Panc1 (cell line): ENCODE data around the gene GUCY1B1. TPM values are rescaled to one million over a fixed set of nuclear protein-coding genes. Genes with fewer than 3 reads are reported as not detected.
A peak's percentile ranks its signal among the peaks of the same experiment; 100 is the strongest.

Experiments
- ATAC-seq: fragments of 200-7000 bp; cut with Tn5 transposase; 2 replicates; pipeline ENCODE4 v1.9.1; 2020; ENCODE audit warnings: mild to moderate bottlenecking, moderate library complexity
- BruUV-seq: library from RNA; stranded (reverse); fragments of 400-500 nt; replicated peaks from 2 replicates; lab custom pipeline; 2021; lab: Mats Ljungman, UMichigan
- CTCF ChIA-PET: fragments of 300-600 bp; sonication (Branson Sonifier 250); formaldehyde crosslinking; loops from one replicate; lab custom pipeline; 2022; ENCODE audit warnings: antibody characterized with exemption; lab: Charles Lee
- POLR2A ChIA-PET: fragments of 300-600 bp; sonication (Branson Sonifier 250); formaldehyde crosslinking; loops from one replicate; lab custom pipeline; 2022; ENCODE audit warnings: antibody characterized with exemption; lab: Charles Lee
- DNase-seq: peaks from one replicate; pipeline ENCODE4 v3.0.0-alpha.2; 2010; ENCODE audit warnings: low read depth, low spot score
- H3K27ac ChIP-seq: 2 replicates; pipeline ENCODE4 v1.5.1; 2011; ENCODE audit warnings: mild to moderate bottlenecking, low read length, inconsistent platforms
- H3K27me3 ChIP-seq: fragments of 200-500 bp; sonication (Bioruptor generic); 2 replicates; pipeline ENCODE4 v1.6.0; 2014; ENCODE audit warnings: low read length, inconsistent platforms; ENCODE audit not compliant: control insufficient read depth, insufficient read depth
- H3K36me3 ChIP-seq: fragments of 200-500 bp; sonication (Bioruptor generic); 2 replicates; pipeline ENCODE4 v1.5.1; 2014; ENCODE audit warnings: inconsistent platforms, mild to moderate bottlenecking, low read length, moderate library complexity; ENCODE audit not compliant: control insufficient read depth, insufficient read depth
- H3K4me1 ChIP-seq: 2 replicates; pipeline ENCODE4 v1.5.1; 2011; ENCODE audit warnings: inconsistent platforms, mild to moderate bottlenecking, low read length, moderate library complexity; ENCODE audit not compliant: control insufficient read depth, insufficient read depth
- H3K4me3 ChIP-seq, 2 experiments: 2 replicates each; pipeline ENCODE4 v1.5.1; 2011 to 2012; ENCODE audit warnings: low read depth in 2 of 2, low read length in 2 of 2, mild to moderate bottlenecking in 2 of 2, inconsistent platforms in 1 of 2, moderate library complexity in 1 of 2
- H3K9me3 ChIP-seq: fragments of 200-500 bp; sonication (Bioruptor generic); 2 replicates; pipeline ENCODE4 v1.5.1; 2014; ENCODE audit warnings: low read depth, mild to moderate bottlenecking, inconsistent platforms, low read length, moderate library complexity; ENCODE audit not compliant: control insufficient read depth, insufficient read depth
- POLR2AphosphoS5 ChIP-seq: IDR thresholded peaks from 2 replicates; pipeline ENCODE4 v1.6.1; 2012; ENCODE audit warnings: mild to moderate bottlenecking, low read depth, low read length, moderate library complexity
- SIN3A ChIP-seq: IDR thresholded peaks from 2 replicates; pipeline ENCODE4 v1.6.1; 2012; ENCODE audit warnings: low read depth, mild to moderate bottlenecking, low read length, moderate library complexity, borderline replicate concordance; ENCODE audit not compliant: insufficient read depth
- TCF7L2 ChIP-seq: IDR thresholded peaks from 2 replicates; pipeline ENCODE4 v1.6.1; 2011; ENCODE audit warnings: mild to moderate bottlenecking, low read depth, low read length, inconsistent platforms
- in situ Hi-C: cut with HindIII; loops from 2 replicates; pipeline ENCODE4 v1.10.0; 2016; ENCODE audit warnings: low sequenced_read_pairs, low pct_unique_long_range_greater_than_20kb
- intact Hi-C: fragments of 100-400 bp; cut with micrococcal nuclease; formaldehyde crosslinking; loops from one replicate; pipeline ENCODE4 v1.10.0; 2022; ENCODE audit not compliant: unreplicated experiment
- total RNA-seq: library from RNA; stranded (reverse); gene quantifications from one replicate; pipeline ENCODE4 v1.2.1, GENCODE V29; 2021; ENCODE audit not compliant: unreplicated experiment
- TF ChIP-seq, protein P1 (sequence below), 2 experiments: IDR thresholded peaks; 2 replicates each; pipeline ENCODE4 v1.6.1; 2011 to 2012; ENCODE audit warnings: low read depth in 2 of 2, control low read depth in 1 of 2, low read length in 1 of 2, mild to moderate bottlenecking in 1 of 2, moderate library complexity in 1 of 2; ENCODE audit not compliant: insufficient read depth in 1 of 2
- TF ChIP-seq, protein P2 (sequence below): fragments of 450-650 bp; IDR thresholded peaks from 2 replicates; pipeline ENCODE4 v1.5.1; 2017; ENCODE audit warnings: mild to moderate bottlenecking

The GUCY1B1 gene
- total RNA-seq, 1 experiment from 2014 or later: 0.36 TPM

DNA sequence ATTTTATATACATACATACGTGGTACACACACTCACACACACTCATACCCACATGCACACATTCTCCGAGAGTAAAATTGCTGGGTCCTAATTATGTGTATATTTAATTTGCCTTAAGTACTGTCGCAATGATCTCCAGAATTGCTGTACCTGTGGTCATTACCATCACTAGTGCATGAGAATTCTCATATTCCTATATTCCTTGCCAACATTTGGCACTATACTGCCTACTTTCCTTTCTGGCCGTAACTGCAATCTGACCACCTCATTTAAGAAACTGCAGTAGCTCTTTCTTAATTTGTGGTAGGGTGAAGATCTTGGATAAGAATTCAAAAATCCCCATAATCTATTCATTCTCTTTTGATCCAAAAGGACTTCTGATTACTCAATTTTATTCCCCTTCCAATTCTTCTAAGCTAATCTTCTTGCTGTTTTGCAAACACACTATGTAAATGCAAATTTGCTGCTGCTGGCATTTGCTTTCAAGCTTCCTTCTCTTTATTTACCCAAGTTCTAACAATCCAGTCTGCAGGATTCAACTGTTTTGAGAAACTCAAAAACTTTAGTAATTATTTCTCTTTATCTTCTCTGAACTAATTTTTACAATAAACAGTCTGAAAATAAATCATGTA lies 62.2 kb downstream of the GUCY1B1 start:
- Histone ChIP-seq H3K36me3 (no peaks in the 10 kb centered on the region), H3K4me3 (no peak overlapping the region), H3K9me3 (no peaks in the 10 kb centered on the region), H3K27ac (no peak overlapping the region), H3K27me3 (no peaks in the 10 kb centered on the region), H3K4me1 (no peaks in the 10 kb centered on the region)
- BruUV-seq: no TSS peak
- POLR2A ChIA-PET: no interaction called here
- ATAC-seq (no peak), DNase-seq (no peak)
- CTCF ChIA-PET: interaction anchor here (1.0 kb wide), 1 partner anchor 132 kb away, joined by 3 read pairs; no protein-coding TSS in a partner anchor
- in situ Hi-C loops (no loop called here), intact Hi-C loops (loop anchor here (5.0 to 10.0 kb wide), 2 partner anchors 84 to 126 kb away; partner anchors contain the start of gene TDO2)
- TF ChIP-seq, protein P1, sequence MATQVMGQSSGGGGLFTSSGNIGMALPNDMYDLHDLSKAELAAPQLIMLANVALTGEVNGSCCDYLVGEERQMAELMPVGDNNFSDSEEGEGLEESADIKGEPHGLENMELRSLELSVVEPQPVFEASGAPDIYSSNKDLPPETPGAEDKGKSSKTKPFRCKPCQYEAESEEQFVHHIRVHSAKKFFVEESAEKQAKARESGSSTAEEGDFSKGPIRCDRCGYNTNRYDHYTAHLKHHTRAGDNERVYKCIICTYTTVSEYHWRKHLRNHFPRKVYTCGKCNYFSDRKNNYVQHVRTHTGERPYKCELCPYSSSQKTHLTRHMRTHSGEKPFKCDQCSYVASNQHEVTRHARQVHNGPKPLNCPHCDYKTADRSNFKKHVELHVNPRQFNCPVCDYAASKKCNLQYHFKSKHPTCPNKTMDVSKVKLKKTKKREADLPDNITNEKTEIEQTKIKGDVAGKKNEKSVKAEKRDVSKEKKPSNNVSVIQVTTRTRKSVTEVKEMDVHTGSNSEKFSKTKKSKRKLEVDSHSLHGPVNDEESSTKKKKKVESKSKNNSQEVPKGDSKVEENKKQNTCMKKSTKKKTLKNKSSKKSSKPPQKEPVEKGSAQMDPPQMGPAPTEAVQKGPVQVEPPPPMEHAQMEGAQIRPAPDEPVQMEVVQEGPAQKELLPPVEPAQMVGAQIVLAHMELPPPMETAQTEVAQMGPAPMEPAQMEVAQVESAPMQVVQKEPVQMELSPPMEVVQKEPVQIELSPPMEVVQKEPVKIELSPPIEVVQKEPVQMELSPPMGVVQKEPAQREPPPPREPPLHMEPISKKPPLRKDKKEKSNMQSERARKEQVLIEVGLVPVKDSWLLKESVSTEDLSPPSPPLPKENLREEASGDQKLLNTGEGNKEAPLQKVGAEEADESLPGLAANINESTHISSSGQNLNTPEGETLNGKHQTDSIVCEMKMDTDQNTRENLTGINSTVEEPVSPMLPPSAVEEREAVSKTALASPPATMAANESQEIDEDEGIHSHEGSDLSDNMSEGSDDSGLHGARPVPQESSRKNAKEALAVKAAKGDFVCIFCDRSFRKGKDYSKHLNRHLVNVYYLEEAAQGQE (IDR thresholded peaks at IDR 0.05; ENCODE audit: insufficient read depth in 1 of 2, low read depth in 2 of 2, low read length in 1 of 2): no peak
- no peak for TF ChIP-seq POLR2AphosphoS5
- TF ChIP-seq, protein P2, sequence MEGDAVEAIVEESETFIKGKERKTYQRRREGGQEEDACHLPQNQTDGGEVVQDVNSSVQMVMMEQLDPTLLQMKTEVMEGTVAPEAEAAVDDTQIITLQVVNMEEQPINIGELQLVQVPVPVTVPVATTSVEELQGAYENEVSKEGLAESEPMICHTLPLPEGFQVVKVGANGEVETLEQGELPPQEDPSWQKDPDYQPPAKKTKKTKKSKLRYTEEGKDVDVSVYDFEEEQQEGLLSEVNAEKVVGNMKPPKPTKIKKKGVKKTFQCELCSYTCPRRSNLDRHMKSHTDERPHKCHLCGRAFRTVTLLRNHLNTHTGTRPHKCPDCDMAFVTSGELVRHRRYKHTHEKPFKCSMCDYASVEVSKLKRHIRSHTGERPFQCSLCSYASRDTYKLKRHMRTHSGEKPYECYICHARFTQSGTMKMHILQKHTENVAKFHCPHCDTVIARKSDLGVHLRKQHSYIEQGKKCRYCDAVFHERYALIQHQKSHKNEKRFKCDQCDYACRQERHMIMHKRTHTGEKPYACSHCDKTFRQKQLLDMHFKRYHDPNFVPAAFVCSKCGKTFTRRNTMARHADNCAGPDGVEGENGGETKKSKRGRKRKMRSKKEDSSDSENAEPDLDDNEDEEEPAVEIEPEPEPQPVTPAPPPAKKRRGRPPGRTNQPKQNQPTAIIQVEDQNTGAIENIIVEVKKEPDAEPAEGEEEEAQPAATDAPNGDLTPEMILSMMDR: no peak
- TF ChIP-seq SIN3A: no peak
- TF ChIP-seq TCF7L2: no peak

DNA sequence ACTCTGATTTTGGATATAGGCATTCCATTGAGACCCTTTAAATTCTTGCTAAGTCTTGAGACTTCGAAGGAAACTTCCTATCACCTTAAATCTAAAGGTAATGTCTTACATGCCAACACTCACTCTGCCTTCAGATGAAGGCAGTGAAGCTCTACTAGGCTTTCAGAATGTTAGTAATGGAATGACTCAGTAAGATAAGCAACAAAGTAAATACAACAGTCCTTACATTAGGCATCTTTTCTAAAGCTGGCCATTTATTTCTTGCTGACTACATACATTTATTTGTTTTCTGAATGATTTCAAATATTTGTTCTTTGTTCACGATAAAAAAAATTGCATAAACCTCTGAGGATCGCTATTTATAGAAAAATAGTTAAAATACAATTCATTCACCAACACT lies 63.8 kb downstream of the GUCY1B1 start:
- intact Hi-C loops: loop anchor here (5.0 to 10.0 kb wide), 2 partner anchors 82 to 125 kb away; partner anchors contain the start of gene TDO2
- no peak for DNase-seq
- no peaks in the 10 kb centered on the region for H3K9me3 ChIP-seq
- ChIA-PET POLR2A (no interaction called here), CTCF (no interaction called here)
- TF ChIP-seq, protein P2: no peak
- TF ChIP-seq SIN3A (no peak), TCF7L2 (no peak), POLR2AphosphoS5 (no peak)
- TF ChIP-seq, protein P1 (IDR thresholded peaks at IDR 0.05; ENCODE audit: insufficient read depth in 1 of 2, low read depth in 2 of 2, low read length in 1 of 2): no peak
- no peaks in the 10 kb centered on the region for H3K4me1 ChIP-seq
- H3K27me3 ChIP-seq: no peaks in the 10 kb centered on the region
- no peaks in the 10 kb centered on the region for H3K36me3 ChIP-seq
- H3K4me3 ChIP-seq: no peak overlapping the region
- H3K27ac ChIP-seq: no peak overlapping the region
- in situ Hi-C loops: no loop called here
- no TSS peak for BruUV-seq
- peak; percentile 84 for ATAC-seq
